GM18505 (cell line): Measurements from ENCODE around the gene PTH1R.

Experiments used
- ATAC-seq: cut with Tn5 transposase; IDR thresholded peaks from one replicate; pipeline ENCODE4 v1.9.1; 2021; ENCODE audit not compliant: unreplicated experiment
- POLR2A ChIP-seq: IDR thresholded peaks from 4 replicates; pipeline ENCODE4 v1.6.1; 2011; ENCODE audit warnings: borderline replicate concordance; ENCODE audit not compliant: insufficient read depth, insufficient read length; ENCODE audit errors: extremely low read depth

The PTH1R gene

DNA sequence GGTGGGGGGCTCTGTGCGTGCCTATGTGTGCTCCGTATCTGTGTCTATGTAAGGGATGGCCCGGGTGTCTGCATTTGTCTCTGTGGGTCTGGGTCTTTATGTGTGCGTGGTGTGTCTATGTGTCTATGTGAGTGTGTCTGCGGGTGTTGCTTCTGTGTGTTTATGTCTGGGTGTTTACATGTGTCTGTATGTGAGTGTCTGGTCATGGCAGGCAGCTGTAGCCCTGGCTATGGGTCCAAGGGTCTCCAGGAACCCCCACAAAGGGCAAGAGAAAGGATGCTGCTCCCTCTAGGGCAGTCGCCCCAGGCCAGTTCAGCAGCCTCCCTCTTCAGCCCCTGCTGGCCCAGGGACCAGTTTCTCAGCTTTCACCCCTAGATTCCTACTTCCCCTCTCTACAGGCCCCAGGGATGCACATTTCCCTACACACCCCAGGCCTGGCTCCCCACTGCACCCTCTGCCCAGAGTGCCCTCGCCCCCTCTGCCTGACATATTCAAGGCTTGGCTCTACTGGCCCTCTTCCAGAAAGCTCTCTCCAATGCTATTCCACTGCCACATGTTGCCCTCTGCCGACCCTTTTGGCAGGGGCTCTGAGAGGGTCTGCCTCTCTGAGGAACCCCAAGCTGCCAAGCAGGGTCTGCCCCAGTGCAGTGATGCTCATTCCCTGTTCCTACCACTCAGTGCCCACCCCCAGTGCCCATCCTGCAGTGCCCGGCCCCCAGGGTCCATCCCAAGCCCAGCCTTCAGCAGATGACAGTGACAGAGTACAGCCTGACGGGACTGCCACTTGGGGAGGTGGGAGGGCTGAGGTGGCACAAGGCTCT, 13.2 kb upstream of the PTH1R start:
- no peak for ATAC-seq
- TF ChIP-seq POLR2A, result no peak

DNA sequence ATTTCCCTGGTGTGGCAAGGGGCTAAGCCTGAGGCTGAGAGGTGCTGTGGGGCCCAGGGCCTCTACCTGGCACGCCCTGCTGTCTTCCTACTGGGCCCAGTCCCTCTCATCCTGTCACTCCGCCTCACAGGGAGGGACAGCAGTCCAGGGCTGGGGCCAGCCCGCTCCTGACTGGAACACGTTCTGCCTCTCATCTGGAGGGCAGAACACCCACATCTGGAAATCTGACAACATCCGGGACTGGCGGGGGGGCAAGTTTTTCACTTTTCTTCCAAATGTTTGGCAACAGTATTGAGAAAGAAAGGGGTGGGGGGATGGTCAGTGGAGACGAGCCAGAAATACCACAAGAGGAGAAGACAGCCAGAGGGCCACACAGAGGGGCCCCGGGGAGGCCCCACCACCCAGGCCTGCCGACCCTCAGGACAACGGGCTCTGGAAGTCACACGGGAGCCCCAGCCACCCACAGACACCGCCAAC, 12.5 kb upstream of the PTH1R start:
- ATAC-seq, result no peak
- no peak for TF ChIP-seq POLR2A

DNA sequence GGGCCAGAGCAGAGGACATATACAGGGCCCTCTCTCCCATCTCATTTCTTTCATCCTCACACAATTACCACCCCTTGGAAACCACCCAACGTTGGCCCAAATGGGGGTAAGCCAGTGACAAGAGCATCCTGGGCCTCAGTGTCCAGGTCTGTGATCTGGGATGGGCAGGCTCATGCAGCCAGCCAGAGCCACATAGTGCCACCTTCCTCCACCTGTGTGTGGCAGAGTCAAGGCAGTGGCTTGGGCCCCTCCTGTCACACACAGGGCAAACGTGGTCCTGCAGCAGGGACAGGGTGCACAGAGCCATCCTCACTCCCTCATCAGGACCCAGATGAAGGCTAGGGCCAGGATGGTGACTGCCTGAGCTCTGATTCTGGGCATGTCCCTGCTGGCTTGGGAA, 12.0 kb upstream of the PTH1R start:
- no peak for ATAC-seq
- no peak for TF ChIP-seq POLR2A

DNA sequence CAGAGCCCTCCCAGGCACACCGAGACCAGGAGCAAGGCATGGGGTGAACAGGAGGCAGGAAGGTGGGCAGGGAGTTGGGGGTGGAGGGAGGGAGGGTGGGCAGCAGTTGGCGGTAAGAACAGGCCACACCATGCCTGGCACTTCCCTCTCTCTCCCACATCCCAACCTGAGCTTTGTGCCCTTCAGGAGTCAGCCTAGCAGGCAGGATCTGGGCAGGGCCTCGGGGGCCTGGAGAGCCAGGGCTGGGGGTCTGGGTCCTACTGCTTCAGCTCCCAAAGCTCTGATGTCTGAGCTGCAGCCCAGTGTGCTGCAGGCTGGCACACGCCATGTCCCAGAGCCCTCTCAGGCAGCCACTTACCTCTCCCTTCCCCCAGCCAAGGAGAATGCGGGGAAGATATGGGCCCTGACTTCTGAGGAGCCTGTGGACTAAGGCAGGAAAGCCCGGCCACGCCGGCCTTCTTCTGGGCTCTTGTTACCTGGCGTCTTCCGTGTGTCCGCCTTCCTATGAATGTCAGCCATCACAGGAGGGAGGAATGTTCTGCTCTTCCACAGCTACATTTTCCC, 11.4 kb upstream of the PTH1R start:
- no peak for ATAC-seq
- no peak for TF ChIP-seq POLR2A

DNA sequence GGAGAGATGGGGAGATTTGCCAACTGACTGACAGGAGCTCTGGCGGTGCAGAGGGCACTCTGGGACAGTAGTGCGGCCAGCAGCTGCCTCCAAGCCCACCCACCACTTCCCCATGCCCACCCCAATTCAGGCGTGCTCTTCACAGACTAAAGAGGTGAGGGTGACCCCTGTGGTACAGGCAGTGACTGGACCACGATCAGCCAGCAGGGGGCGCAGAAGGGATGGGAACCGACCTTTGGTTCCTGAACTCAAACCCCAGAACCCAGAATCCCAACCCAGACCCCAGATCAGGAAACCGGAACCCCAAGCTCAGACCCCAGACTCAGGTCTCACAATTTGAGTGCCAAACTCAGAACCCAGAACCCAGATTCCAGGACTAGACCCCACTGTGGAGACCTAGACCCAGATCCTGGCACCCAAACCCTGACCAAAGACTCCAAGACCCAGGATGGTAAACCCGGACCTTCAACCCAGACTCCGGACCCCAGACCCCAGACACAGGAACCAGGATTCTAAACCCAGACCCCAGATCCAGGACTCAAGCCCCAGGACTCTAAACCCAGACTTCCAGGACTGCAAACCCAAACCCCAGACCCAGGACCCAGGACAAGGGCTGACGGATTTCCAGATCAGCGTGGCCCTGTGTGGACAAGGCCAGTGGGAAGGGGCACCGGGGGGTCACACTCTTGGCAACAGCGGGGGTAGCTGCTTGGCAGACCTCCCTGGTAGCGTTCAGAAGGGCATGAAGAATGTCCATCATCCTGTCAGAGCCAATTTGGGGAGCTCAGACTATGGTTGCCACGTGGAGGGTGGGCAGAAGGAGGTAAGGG, 10.6 kb upstream of the PTH1R start:
- ATAC-seq, result no peak
- TF ChIP-seq POLR2A, result no peak

DNA sequence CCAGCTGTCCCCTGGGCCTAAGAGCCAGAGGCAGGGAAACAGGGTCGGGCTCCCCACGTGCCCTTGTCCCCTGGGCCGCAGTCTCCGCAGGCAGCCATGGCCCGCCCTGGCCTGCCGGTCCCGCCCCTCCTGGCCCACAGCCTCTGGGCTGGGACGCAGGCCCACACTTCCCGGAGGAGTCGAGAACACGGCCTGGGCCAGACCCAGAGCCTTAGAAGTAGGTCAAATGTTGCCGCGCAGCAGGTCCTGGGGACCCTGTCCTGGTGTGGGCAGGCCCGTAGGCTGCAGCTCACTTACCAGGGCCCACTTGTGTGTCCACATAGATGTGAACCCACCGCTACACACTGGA, 10.0 kb upstream of the PTH1R start:
- TF ChIP-seq POLR2A, result no peak
- no peak for ATAC-seq

DNA sequence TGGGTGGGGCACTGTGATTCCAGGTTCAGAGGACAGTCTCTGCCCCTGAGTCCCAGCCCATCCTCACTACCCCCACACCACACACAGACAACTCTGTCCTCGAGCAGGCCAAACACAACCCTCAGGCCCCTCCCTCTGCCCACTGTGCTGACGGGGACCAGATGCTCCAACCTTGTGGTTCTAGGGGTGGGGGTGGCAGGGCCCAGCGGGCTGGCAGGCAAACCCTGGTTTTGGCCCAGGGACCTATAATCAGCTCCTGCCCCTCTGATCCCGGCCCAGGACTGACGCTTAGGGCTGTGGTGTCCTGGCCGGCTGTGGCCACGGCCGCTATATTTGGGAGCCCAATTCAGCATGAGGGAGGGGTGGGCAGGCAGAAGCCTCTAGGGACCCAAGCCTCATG, 9.2 kb upstream of the PTH1R start:
- no peak for TF ChIP-seq POLR2A
- ATAC-seq, result no peak

DNA sequence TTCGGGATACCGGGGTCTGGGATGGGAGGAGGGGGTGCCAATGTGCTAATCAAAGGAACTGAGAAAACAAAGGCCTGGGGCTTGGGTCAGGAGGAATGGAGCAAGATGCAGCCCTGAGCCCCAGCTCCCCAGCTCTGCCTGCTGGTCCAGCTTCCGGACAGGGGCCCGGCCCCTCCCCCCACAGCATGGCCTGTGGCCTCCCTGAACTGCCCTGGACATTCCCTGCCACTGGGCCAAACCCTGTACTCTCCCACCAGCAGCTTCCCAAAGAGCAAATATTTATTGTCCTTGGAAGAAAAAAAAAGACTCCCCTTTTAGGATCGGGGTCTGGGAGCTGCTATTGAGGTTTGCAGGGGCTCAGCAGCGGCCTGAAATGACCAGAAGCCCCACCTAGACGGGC, 8.6 kb upstream of the PTH1R start:
- no peak for ATAC-seq
- no peak for TF ChIP-seq POLR2A

DNA sequence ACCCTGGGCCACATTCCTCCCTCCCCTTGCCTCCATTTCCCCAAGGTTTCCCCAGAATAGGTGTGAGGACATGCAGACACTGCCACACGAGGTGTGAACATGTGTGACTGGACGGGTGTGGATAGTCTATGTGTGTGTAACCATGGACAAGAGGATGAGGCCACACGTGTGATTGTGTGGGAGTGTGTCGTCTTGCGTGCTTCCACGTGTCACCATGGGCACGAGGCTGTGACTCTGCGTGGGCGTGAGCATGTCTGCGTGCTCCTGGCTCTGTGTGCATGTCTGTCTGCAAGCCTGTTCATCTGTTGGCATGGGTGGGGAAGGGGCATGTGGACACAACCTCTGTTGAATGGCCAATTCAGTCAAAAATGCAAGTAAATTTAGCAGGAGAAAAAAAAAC, 8.1 kb upstream of the PTH1R start:
- no peak for ATAC-seq
- TF ChIP-seq POLR2A, result no peak

DNA sequence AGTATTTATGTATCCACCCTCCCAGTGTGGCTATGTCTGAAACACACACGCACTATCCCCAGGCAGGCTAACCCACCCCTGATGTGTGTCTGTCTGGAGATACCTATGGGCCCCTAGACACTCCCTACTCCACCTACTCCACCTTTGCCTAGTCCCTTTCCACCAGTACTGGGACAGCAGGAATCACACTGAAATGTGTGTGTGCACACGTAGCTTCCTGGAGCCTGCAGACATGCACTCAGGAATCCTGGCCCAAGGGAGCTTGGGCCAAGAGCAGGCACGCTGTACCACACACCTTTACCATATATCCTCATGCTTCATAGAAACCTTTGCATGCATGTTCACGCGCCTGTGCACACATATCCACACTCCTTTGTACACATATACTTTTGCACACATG, 6.9 kb upstream of the PTH1R start:
- no peak for ATAC-seq
- TF ChIP-seq POLR2A, result no peak

DNA sequence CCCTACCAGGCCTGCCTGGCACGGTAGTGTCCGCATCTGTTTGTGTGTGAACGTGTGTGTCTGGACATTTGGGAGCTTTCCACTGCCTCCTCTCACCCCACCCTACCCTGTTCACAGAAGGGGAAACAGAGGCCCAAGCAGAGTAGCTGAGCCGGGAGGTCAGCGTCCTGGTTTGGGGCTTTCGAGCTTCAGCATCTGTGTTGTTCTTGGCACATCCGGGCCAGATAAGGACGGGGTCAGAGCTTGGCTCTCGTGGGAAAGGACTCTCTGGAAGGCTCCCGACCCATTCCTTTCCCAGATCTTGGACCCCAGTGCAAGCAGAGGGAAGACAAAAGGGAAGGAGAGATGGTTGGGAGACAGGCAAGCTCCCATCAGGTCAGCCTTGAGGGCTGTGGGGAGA, 6.3 kb upstream of the PTH1R start:
- ATAC-seq, result no peak
- TF ChIP-seq POLR2A, result no peak

DNA sequence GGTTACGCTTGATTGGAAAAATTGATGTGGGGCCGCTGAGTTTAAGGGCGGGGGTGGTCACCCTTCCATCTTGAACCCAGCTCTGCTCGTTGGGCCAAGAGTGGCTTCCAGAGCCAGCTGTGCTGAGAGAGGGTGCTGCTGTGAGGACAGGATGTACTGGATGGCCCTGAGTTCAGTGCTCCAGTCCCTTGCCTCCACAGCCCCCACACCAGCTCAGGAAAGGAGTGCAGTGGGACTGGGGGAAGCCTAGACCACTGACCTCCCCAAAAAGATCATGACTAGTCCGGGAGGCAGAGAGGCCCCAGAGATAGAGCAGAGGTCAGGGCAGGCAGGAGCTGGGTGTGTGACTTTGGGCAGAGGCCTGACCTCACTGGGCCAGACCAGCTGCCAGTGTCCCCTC, 4.0 kb upstream of the PTH1R start:
- ATAC-seq, result no peak
- no peak for TF ChIP-seq POLR2A

DNA sequence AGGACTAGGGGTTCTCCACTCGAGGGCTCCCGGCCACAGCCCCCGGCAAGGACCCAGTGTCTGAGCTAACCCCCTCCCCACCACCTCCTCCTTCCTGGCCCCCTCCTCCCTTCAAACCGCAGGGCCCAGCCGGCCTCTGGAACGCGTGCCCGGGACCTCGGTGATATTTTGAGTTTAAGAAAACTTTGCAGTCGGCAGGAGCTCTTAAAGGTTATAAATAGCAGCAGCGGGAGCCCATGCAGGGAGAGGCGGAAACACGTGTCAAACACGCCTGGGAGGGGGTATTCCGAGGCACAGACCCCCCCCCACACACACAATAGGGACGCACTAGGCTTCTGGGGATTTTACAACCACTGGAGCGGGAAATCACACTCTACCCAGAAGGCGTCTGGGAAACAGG, 3.1 kb upstream of the PTH1R start:
- no peak for ATAC-seq
- no peak for TF ChIP-seq POLR2A

DNA sequence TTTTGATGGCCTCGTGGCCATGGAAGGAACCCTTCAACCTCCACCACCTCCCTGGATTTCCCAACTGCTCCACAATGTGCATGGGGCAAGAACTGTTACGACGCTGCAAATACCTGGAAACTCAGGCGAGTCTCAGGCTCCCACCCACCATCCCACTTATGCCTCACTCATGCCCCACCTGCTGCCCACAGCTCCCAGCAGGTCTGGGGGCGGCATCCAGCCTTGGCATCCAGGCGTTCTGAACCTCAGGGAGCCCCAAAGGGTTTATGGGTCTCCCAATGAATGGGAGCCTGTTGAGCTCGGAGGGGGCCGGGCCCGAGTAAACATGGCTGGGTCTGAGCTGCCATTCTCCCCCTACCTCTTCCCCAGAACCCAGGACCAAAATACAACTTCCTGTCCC, 2.0 kb upstream of the PTH1R start:
- no peak for TF ChIP-seq POLR2A
- ATAC-seq, result no peak
